ENCODE data around the gene PAGR1.

GRCh38 chr16:29841631-29842030 lies 25.7 kb downstream of the PAGR1 start:
- TF ChIP-seq POLR2A (IDR thresholded peaks at IDR 0.05; ENCODE audit: low read length) (no peak), GATA1 (IDR thresholded peaks at IDR 0.05; ENCODE audit: low read depth, low read length) (no peak)

Data from erythroblast (primary cell).